ENCODE measurements around the gene MAN2A2. TPM values are rescaled to one million over a fixed set of nuclear protein-coding genes. Genes with fewer than 3 reads are reported as not detected.

Gene MAN2A2
- total and polyA plus RNA-seq, 2 of the 8 experiments (the other 6 are each of a cell fraction or from before 2014, with no cell fraction given) = 23.1 to 29.7 TPM

- Histone ChIP-seq H3K4ac (replicated peaks; ENCODE audit: insufficient read length, low read depth, low read length) (no peak overlapping the region), H3K4me2 (ENCODE audit: insufficient read depth in 1 of 2, low read depth in 2 of 2, low read length in 2 of 2) (no peak overlapping the region), H3K27ac (ENCODE audit: low read depth, low read length) (no peak overlapping the region), H3K56ac (replicated peaks; ENCODE audit: insufficient read length, low read depth, low read length) (no peak overlapping the region), H3K14ac (ENCODE audit: insufficient read length) (no peak overlapping the region), H3K9ac (replicated peaks in 1 of 4; ENCODE audit: extremely low read depth in 1 of 4, low read depth in 3 of 4, low read length in 3 of 4) (no peak overlapping the region), H4K8ac (ENCODE audit: extremely low read depth, insufficient read depth, low read length) (no peak overlapping the region), H2AK5ac (ENCODE audit: low read depth, low read length) (no peak overlapping the region), H4K91ac (replicated peaks; ENCODE audit: insufficient read length, low read length) (no peak overlapping the region), H2BK5ac (ENCODE audit: low read depth, low read length) (no peak overlapping the region), H2AFZ (ENCODE audit: low read length) (no peak overlapping the region), H3K79me1 (ENCODE audit: low read depth, low read length) (no peaks in the 10 kb centered on the region; the same call in 1 of the 2 replicates), H2BK120ac (replicated peaks; ENCODE audit: low read depth, low read length) (no peak overlapping the region), H2BK12ac (ENCODE audit: low read depth, low read length) (no peak overlapping the region), H2BK15ac (ENCODE audit: low read length) (no peak overlapping the region), H4K5ac (ENCODE audit: insufficient read length, low read depth, low read length) (no peak overlapping the region), H3K9me3 (ENCODE audit: insufficient read depth in 2 of 2, low read depth in 1 of 2, low read length in 1 of 2) (no peaks in the 10 kb centered on the region), H2BK20ac (ENCODE audit: low read length) (no peak overlapping the region), H3K23ac (ENCODE audit: insufficient read length) (no peak overlapping the region), H3K18ac (ENCODE audit: extremely low read depth, low read length) (no peak overlapping the region), H4K20me1 (replicated peaks in 1 of 2; ENCODE audit: control insufficient read depth in 1 of 2, insufficient read depth in 2 of 2, low read length in 2 of 2) (peaks cover 0 to 4% of the 10 kb centered on the region in 2 experiments), H3K79me2 (ENCODE audit: control insufficient read depth in 1 of 2, insufficient read depth in 2 of 2, low read length in 2 of 2) (no peaks in the 10 kb centered on the region), H3K4me1 (replicated peaks in 1 of 4; ENCODE audit: control insufficient read depth in 3 of 4, insufficient read depth in 4 of 4, low read length in 3 of 4) (no peaks in the 10 kb centered on the region), H3K23me2 (ENCODE audit: low read depth, low read length) (no peaks in the 10 kb centered on the region), H3K36me3 (ENCODE audit: control insufficient read depth in 2 of 4, insufficient read depth in 4 of 4, low read length in 3 of 4) (peaks cover 14 to 73% (median 45%) of the 10 kb centered on the region in 4 experiments), H3K4me3 (ENCODE audit: extremely low read depth in 1 of 4, insufficient read depth in 2 of 4, low read depth in 3 of 4, low read length in 4 of 4) (no peak overlapping the region), H3K27me3 (replicated peaks in 1 of 4; ENCODE audit: control insufficient read depth in 3 of 4, extremely low read depth in 1 of 4, insufficient read depth in 3 of 4, low read length in 3 of 4) (no peaks in the 10 kb centered on the region)
- DNase-seq (ENCODE audit: low read depth in 1 of 2, low spot score in 2 of 2) = no peak
- no peak for FAIRE-seq
- CTCF ChIA-PET (ENCODE audit: partially characterized antibody) = interaction anchor here (1.1 to 20.7 kb wide), 3 partner anchors 7 to 18 kb away, joined by 3 to 306 read pairs (median 306); partner anchors contain the start of genes HDDC3, RCCD1 and UNC45A
- WGBS, 2 experiments (ENCODE audit: extremely low coverage in 1 of 2, insufficient coverage in 1 of 2, insufficient read length in 1 of 2, insufficient replicate concordance in 2 of 2, low coverage in 1 of 2, low lambda C conversion rate in 2 of 2, missing lambda C conversion rate in 1 of 2) = 100% methylated on average over 8 of the region's 8 CpGs; no CpG with 5 or more reads in 1 of the 2 experiments
- POLR2A ChIA-PET (ENCODE audit: partially characterized antibody) = interaction anchor here (1.1 to 1.2 kb wide), 2 partner anchors 9 to 86 kb away, joined by 3 to 4 read pairs; no protein-coding TSS in a partner anchor
- TF ChIP-seq SIRT6 (IDR thresholded peaks at IDR 0.05; ENCODE audit: low read length) (no peak), CBX5 (IDR thresholded peaks at IDR 0.05; ENCODE audit: low read depth, low read length) (no peak), CTCF (IDR thresholded peaks at IDR 0.05; ENCODE audit: control extremely low read depth in 1 of 3, insufficient read depth in 1 of 3, low read depth in 1 of 3, low read length in 3 of 3) (no peak), CBX8 (IDR thresholded peaks at IDR 0.05; ENCODE audit: borderline replicate concordance, low read depth, low read length) (no peak), FOSL1 (IDR thresholded peaks at IDR 0.05; ENCODE audit: insufficient read depth, low read depth, low read length) (no peak), POLR2A (IDR thresholded peaks at IDR 0.05; ENCODE audit: control extremely low read depth in 1 of 2, low read depth in 2 of 2, low read length in 2 of 2) (no peak)
Observed at GRCh38 chr15:90948506-90948905, 45.4 kb downstream of the MAN2A2 start.
